Osteoblast (primary cell): ENCODE measurements around the gene CDPF1. TPM values are rescaled to one million over a fixed set of nuclear protein-coding genes. Genes with fewer than 3 reads are reported as not detected.

ENCODE experiments used
- DNase-seq: peaks from one replicate; pipeline ENCODE4 v3.0.0; 2011; ENCODE audit warnings: low spot score, mixed read lengths; ENCODE audit not compliant: insufficient read length; ENCODE audit errors: missing footprints
- H2AFZ ChIP-seq: 2 replicates; pipeline ENCODE4 v1.6.0; 2011; ENCODE audit warnings: mild to moderate bottlenecking, low read length
- H3K27ac ChIP-seq: 2 replicates; pipeline ENCODE4 v1.5.1; 2011; ENCODE audit warnings: mild to moderate bottlenecking, low read depth, low read length, moderate library complexity
- H3K27me3 ChIP-seq: 2 replicates; pipeline ENCODE4 v1.6.0; 2012; ENCODE audit warnings: mild to moderate bottlenecking, control low read depth, inconsistent platforms, low read length, moderate library complexity; ENCODE audit not compliant: insufficient read depth
- H3K36me3 ChIP-seq: 2 replicates; pipeline ENCODE4 v1.5.1; 2011; ENCODE audit warnings: mild to moderate bottlenecking, low read length, control low read depth, moderate library complexity; ENCODE audit not compliant: insufficient read depth
- H3K4me1 ChIP-seq: 2 replicates; pipeline ENCODE4 v1.5.1; 2011; ENCODE audit warnings: mild to moderate bottlenecking, low read length, control low read depth, moderate library complexity; ENCODE audit not compliant: insufficient read depth
- H3K4me2 ChIP-seq: 2 replicates; pipeline ENCODE4 v1.6.0; 2011; ENCODE audit warnings: mild to moderate bottlenecking, low read length; ENCODE audit not compliant: insufficient read depth
- H3K4me3 ChIP-seq: fragments of 200-600 bp; sonication (generic); 3 replicates; pipeline ENCODE4 v1.5.1; 2012; ENCODE audit warnings: mild to moderate bottlenecking, low read length, inconsistent platforms; ENCODE audit not compliant: insufficient read depth
- H3K79me2 ChIP-seq: 2 replicates; pipeline ENCODE4 v1.6.0; 2012; ENCODE audit warnings: mild to moderate bottlenecking, low read length, control low read depth, inconsistent platforms; ENCODE audit not compliant: insufficient read depth
- H3K9me3 ChIP-seq: 2 replicates; pipeline ENCODE4 v1.5.1; 2011; ENCODE audit warnings: low read depth, low read length, control low read depth
- H4K20me1 ChIP-seq: 2 replicates; pipeline ENCODE4 v1.6.0; 2012; ENCODE audit warnings: mild to moderate bottlenecking, low read length, control low read depth; ENCODE audit not compliant: insufficient read depth
- CTCF ChIP-seq: IDR thresholded peaks from 2 replicates; pipeline ENCODE4 v1.5.1; 2011; ENCODE audit warnings: mild to moderate bottlenecking, low read depth, low read length, moderate library complexity; ENCODE audit errors: extremely low read depth
- total RNA-seq: library from RNA; depleted of rRNA; stranded (reverse); fragments of >200 nt; gene quantifications from 2 replicates; pipeline ENCODE4 v1.2.3, GENCODE V29; 2012

Gene CDPF1
- total RNA-seq, 1 donor: 12.7 TPM

GRCh38 chr22:46287873-46288751, 38.0 kb upstream of the CDPF1 start:
- H3K27me3 ChIP-seq: no peaks in the 10 kb centered on the region
- no peak overlapping the region for H3K4me3 ChIP-seq
- H3K79me2 ChIP-seq: no peaks in the 10 kb centered on the region
- H3K4me1 ChIP-seq: no peaks in the 10 kb centered on the region
- no peaks in the 10 kb centered on the region for H4K20me1 ChIP-seq
- H3K9me3 ChIP-seq: no peaks in the 10 kb centered on the region
- H3K36me3 ChIP-seq: peaks cover 33% of the 10 kb centered on the region
- no peak overlapping the region for H3K4me2 ChIP-seq
- no peak overlapping the region for H2AFZ ChIP-seq
- peak; percentile 56 for DNase-seq
- H3K27ac ChIP-seq: no peak overlapping the region
- no peak for TF ChIP-seq CTCF

- H2AFZ ChIP-seq: no peak overlapping the region
- no peaks in the 10 kb centered on the region for H3K27me3 ChIP-seq
- peaks cover 26% of the 10 kb centered on the region for H3K36me3 ChIP-seq
- no peak overlapping the region for H3K4me3 ChIP-seq
- H3K79me2 ChIP-seq: no peaks in the 10 kb centered on the region
- H3K9me3 ChIP-seq: no peaks in the 10 kb centered on the region
- no peaks in the 10 kb centered on the region for H4K20me1 ChIP-seq
- no peaks in the 10 kb centered on the region for H3K4me1 ChIP-seq
- peak; percentile 74 for DNase-seq
- TF ChIP-seq CTCF: no peak
- no peak overlapping the region for H3K4me2 ChIP-seq
- H3K27ac ChIP-seq: no peak overlapping the region
Observed at GRCh38 chr22:46286941-46287872, 37.1 kb upstream of the CDPF1 start.

DNA sequence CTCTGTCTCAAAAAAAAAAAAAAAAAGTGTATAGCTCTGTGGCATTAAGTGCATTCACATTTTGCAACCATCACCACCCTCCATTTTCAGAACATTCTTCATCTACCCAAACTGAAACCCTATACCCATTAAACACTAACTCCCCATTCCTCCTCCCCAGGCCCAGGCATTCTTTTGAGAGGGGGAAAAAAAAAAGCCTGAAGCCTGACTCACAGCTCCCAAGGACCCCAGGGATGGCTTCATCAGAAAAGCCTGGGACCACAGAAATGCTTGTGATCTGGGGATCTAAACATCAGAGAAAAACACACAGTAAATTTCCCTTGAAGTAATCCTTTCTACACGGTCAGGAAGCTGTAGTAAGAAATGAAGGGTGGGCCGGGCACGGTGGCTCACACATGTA, 35.9 kb upstream of the CDPF1 start:
- Histone ChIP-seq H3K4me3 (no peak overlapping the region), H3K9me3 (no peaks in the 10 kb centered on the region), H3K27ac (no peak overlapping the region), H4K20me1 (no peaks in the 10 kb centered on the region), H3K4me2 (no peak overlapping the region), H2AFZ (no peak overlapping the region), H3K27me3 (no peaks in the 10 kb centered on the region), H3K4me1 (no peaks in the 10 kb centered on the region), H3K79me2 (no peaks in the 10 kb centered on the region), H3K36me3 (peaks cover 26% of the 10 kb centered on the region)
- DNase-seq: peak; percentile 81
- no peak for TF ChIP-seq CTCF
